ENCODE results near the gene PCNX1. TPM values are rescaled to one million over a fixed set of nuclear protein-coding genes. Genes with fewer than 3 reads are reported as not detected.
A peak's percentile ranks its signal among the peaks of the same experiment; 100 is the strongest.
"Not testable (repeated sequence)": the region's sequence is repeated elsewhere in the genome, so short reads cannot be mapped to it uniquely, and the experiment has no call there.

PCNX1 gene
- total RNA-seq, 1 experiment from 2014 or later, result 10.9 TPM

- no peak for DNase-seq (ENCODE audit: low spot score)
These were observed 9.0 kb downstream of the PCNX1 start for GRCh38 chr14:70916300-70916699.

GRCh38 chr14:70916799-70917198 is 9.5 kb downstream of the PCNX1 start:
- DNase-seq (ENCODE audit: low spot score), result no peak

- no peak for DNase-seq (ENCODE audit: low spot score)
These were observed 10.4 kb downstream of the PCNX1 start for GRCh38 chr14:70917633-70918032.

- DNase-seq (ENCODE audit: low spot score), result no peak
These were observed 12.5 kb downstream of the PCNX1 start for GRCh38 chr14:70919774-70920173.

GRCh38 chr14:70920608-70921007 is 13.3 kb downstream of the PCNX1 start:
- DNase-seq (ENCODE audit: low spot score), result no peak

GRCh38 chr14:70921669-70922068 is 14.4 kb downstream of the PCNX1 start:
- DNase-seq (ENCODE audit: low spot score), result no peak

- no peak for DNase-seq (ENCODE audit: low spot score)
These were observed 17.3 kb downstream of the PCNX1 start for GRCh38 chr14:70924521-70924920.

- no peak for DNase-seq (ENCODE audit: low spot score)
These were observed 19.1 kb downstream of the PCNX1 start for GRCh38 chr14:70926235-70926830.

- no peak for DNase-seq (ENCODE audit: low spot score)
These were observed 23.7 kb downstream of the PCNX1 start for GRCh38 chr14:70931008-70931407.

- no peak for DNase-seq (ENCODE audit: low spot score)
These were observed 26.8 kb downstream of the PCNX1 start for GRCh38 chr14:70934084-70934483.

GRCh38 chr14:70934502-70935134 is 27.4 kb downstream of the PCNX1 start:
- peak; percentile 7 for DNase-seq (ENCODE audit: low spot score)

- DNase-seq (ENCODE audit: low spot score), result no peak
These were observed 27.9 kb downstream of the PCNX1 start for GRCh38 chr14:70935135-70935534.

- not testable (repeated sequence) for DNase-seq (ENCODE audit: low spot score)
These were observed 32.4 kb downstream of the PCNX1 start for GRCh38 chr14:70939693-70940092.

- not testable (repeated sequence) for DNase-seq (ENCODE audit: low spot score)
These were observed 34.5 kb downstream of the PCNX1 start for GRCh38 chr14:70941637-70942341.

- DNase-seq (ENCODE audit: low spot score), result no peak
These were observed 35.1 kb downstream of the PCNX1 start for GRCh38 chr14:70942342-70942706.

GRCh38 chr14:70942721-70943120 is 35.5 kb downstream of the PCNX1 start:
- DNase-seq (ENCODE audit: low spot score), result not testable (repeated sequence)

- no peak for DNase-seq (ENCODE audit: low spot score)
These were observed 36.6 kb downstream of the PCNX1 start for GRCh38 chr14:70943838-70944237.

GRCh38 chr14:70947739-70948138 is 40.5 kb downstream of the PCNX1 start:
- DNase-seq (ENCODE audit: low spot score), result no peak

GRCh38 chr14:70952485-70952884 is 45.2 kb downstream of the PCNX1 start:
- no peak for DNase-seq (ENCODE audit: low spot score)

- DNase-seq (ENCODE audit: low spot score), result no peak
These were observed 46.8 kb downstream of the PCNX1 start for GRCh38 chr14:70954068-70954467.

GRCh38 chr14:70955543-70956480 is 48.6 kb downstream of the PCNX1 start:
- peak; percentile 22 for DNase-seq (ENCODE audit: low spot score)

GRCh38 chr14:70956511-70956910 is 49.3 kb downstream of the PCNX1 start:
- no peak for DNase-seq (ENCODE audit: low spot score)

All from HT-29 (cell line).